A549 (cell line): Measurements from ENCODE around the gene MRAS. TPM values are rescaled to one million over a fixed set of nuclear protein-coding genes. Genes with fewer than 3 reads are reported as not detected.

Experiments used
- ATAC-seq, 2 experiments: fragments of 200-7000 bp in 1 of 2; fragments of >200 bp in 1 of 2; cut with Nextera tagmentation in 1 of 2; cut with Tn5 transposase in 1 of 2; 3 replicates each; pipeline versions ENCODE4 v1.8.0 to v1.9.1; 2018 to 2020; ENCODE audit warnings: mild to moderate bottlenecking in 1 of 2, moderate library complexity in 1 of 2
- CTCF ChIA-PET: fragments of 300-600 bp; sonication (Branson Sonifier 250); formaldehyde crosslinking; extraction: SDS; loops from one replicate; lab custom pipeline; 2021; ENCODE audit warnings: antibody characterized with exemption, inconsistent platforms; lab: Yijun Ruan, JAX
- POLR2A ChIA-PET: fragments of 350-600 bp; formaldehyde crosslinking; extraction: SDS; loops from one replicate; lab custom pipeline; 2021; ENCODE audit warnings: antibody characterized with exemption, inconsistent platforms; lab: Yijun Ruan, JAX
- DNase-seq, 2 experiments: peaks; one replicate each; pipeline versions ENCODE4 v3.0.0 to v3.0.0-alpha.2; 2011 to 2016; ENCODE audit warnings: low read depth in 1 of 2, low spot score in 1 of 2
- FAIRE-seq: peaks from 2 replicates; lab custom pipeline; 2011; peaks lifted over from hg19 to GRCh38; lab: Jason Lieb, UNC
- H3K27ac ChIP-seq, 2 experiments: fragments of >200 bp; sonication (Bioruptor Twin); formaldehyde crosslinking; 3 replicates each; pipeline ENCODE4 v1.5.1; 2016 to 2017
- H3K4me1 ChIP-seq: fragments of >200 bp; sonication (Bioruptor Twin); formaldehyde crosslinking; 3 replicates; pipeline ENCODE4 v1.6.1; 2016
- H3K4me2 ChIP-seq: fragments of >200 bp; sonication (Bioruptor Twin); formaldehyde crosslinking; 3 replicates; pipeline ENCODE4 v1.6.1; 2016
- H3K4me3 ChIP-seq: fragments of >200 bp; sonication (Bioruptor Twin); formaldehyde crosslinking; 3 replicates; pipeline ENCODE4 v1.5.1; 2016
- H3K9me3 ChIP-seq: fragments of >200 bp; sonication (Bioruptor Twin); formaldehyde crosslinking; 3 replicates; pipeline ENCODE4 v1.6.1; 2016
- CEBPB ChIP-seq, 2 experiments: fragments of >200 bp in 1 of 2; sonication (Bioruptor Twin) in 1 of 2; formaldehyde crosslinking in 1 of 2; IDR thresholded peaks; 2 replicates each; pipeline ENCODE4 v1.6.1; 2012 to 2016
- CHD4 ChIP-seq: fragments of 200-600 bp; sonication (generic); IDR thresholded peaks from 2 replicates; pipeline ENCODE4 v1.6.1; 2016; ENCODE audit warnings: antibody characterized with exemption, mild to moderate bottlenecking, borderline replicate concordance
- EHMT2 ChIP-seq: fragments of 200-600 bp; sonication (generic); IDR thresholded peaks from 2 replicates; pipeline ENCODE4 v1.6.1; 2016; ENCODE audit warnings: antibody characterized with exemption, low read depth, mild to moderate bottlenecking, moderate library complexity
- EP300 ChIP-seq, 2 experiments: fragments of >200 bp; sonication (Bioruptor Twin); formaldehyde crosslinking; IDR thresholded peaks; 2 replicates in 1 of 2; 3 replicates in 1 of 2; pipeline ENCODE4 v1.6.1; 2016 to 2017
- ESRRA ChIP-seq: fragments of 150-350 bp; IDR thresholded peaks from 2 replicates; pipeline ENCODE4 v1.6.1; 2014; ENCODE audit warnings: mild to moderate bottlenecking, low read length, borderline replicate concordance
- FOSL2 ChIP-seq, 2 experiments: fragments of 450-650 bp in 1 of 2; fragments of >200 bp in 1 of 2; sonication (Bioruptor Twin) in 1 of 2; formaldehyde crosslinking; IDR thresholded peaks; 2 replicates each; pipeline versions ENCODE4 v1.5.0 to v1.6.1; 2016 to 2020; ENCODE audit warnings: mild to moderate bottlenecking in 1 of 2, moderate library complexity in 1 of 2
- FOXS1 ChIP-seq: fragments of 250-450 bp; sonication (Bioruptor Pico); IDR thresholded peaks from 2 replicates; pipeline ENCODE4 v1.5.0; 2020; ENCODE audit warnings: mild to moderate bottlenecking, moderate library complexity
- HDAC2 ChIP-seq: fragments of 200-600 bp; sonication (generic); IDR thresholded peaks from 2 replicates; pipeline ENCODE4 v1.6.1; 2016
- HOXA7 ChIP-seq: fragments of 250-450 bp; sonication (Bioruptor Pico); IDR thresholded peaks from 2 replicates; pipeline ENCODE4 v1.5.0; 2020; ENCODE audit warnings: mild to moderate bottlenecking, moderate library complexity
- JUN ChIP-seq, 2 experiments: fragments of >200 bp; sonication (Bioruptor Twin); formaldehyde crosslinking; IDR thresholded peaks; 2 replicates in 1 of 2; 3 replicates in 1 of 2; pipeline ENCODE4 v1.6.1; 2016 to 2017
- KDM1A ChIP-seq: fragments of 200-600 bp; sonication (generic); IDR thresholded peaks from 2 replicates; pipeline ENCODE4 v1.6.1; 2016; ENCODE audit warnings: low read depth, mild to moderate bottlenecking
- MAX ChIP-seq: IDR thresholded peaks from 2 replicates; pipeline ENCODE4 v1.6.1; 2012
- NFE2L2 ChIP-seq: fragments of 150-350 bp; conservative IDR thresholded peaks from 2 replicates; pipeline ENCODE4 v1.6.1; 2014; ENCODE audit warnings: low read length
- NR3C1 ChIP-seq: fragments of >200 bp; sonication (Bioruptor Twin); formaldehyde crosslinking; IDR thresholded peaks from 3 replicates; pipeline ENCODE4 v1.6.1; 2017
- PHF8 ChIP-seq: fragments of 200-600 bp; sonication (generic); IDR thresholded peaks from 2 replicates; pipeline ENCODE4 v1.6.1; 2016; ENCODE audit warnings: low read depth, mild to moderate bottlenecking, antibody characterized with exemption, moderate library complexity, borderline replicate concordance
- POLR2A ChIP-seq: IDR thresholded peaks from 2 replicates; pipeline ENCODE4 v1.6.1; 2012; ENCODE audit warnings: mild to moderate bottlenecking, low read length
- POLR2AphosphoS2 ChIP-seq: conservative IDR thresholded peaks from 2 replicates; pipeline ENCODE4 v1.6.1; 2012; ENCODE audit warnings: low read length, improper control_type of control experiment, inconsistent platforms
- RAD21 ChIP-seq, 2 experiments: fragments of >200 bp in 1 of 2; sonication (Bioruptor Twin) in 1 of 2; formaldehyde crosslinking in 1 of 2; IDR thresholded peaks in 1 of 2; conservative IDR thresholded peaks in 1 of 2; 2 replicates in 1 of 2; 3 replicates in 1 of 2; pipeline ENCODE4 v1.6.1; 2012 to 2018; ENCODE audit warnings: inconsistent platforms in 1 of 2
- RARB ChIP-seq: fragments of 250-450 bp; sonication (Bioruptor Pico); IDR thresholded peaks from 2 replicates; pipeline ENCODE4 v1.8.0; 2021; ENCODE audit warnings: mild to moderate bottlenecking, moderate library complexity
- RCOR1 ChIP-seq: fragments of 150-350 bp; IDR thresholded peaks from 2 replicates; pipeline ENCODE4 v1.6.1; 2014; ENCODE audit warnings: antibody characterized with exemption, low read length, low read depth
- RNF2 ChIP-seq: fragments of 200-600 bp; sonication (generic); IDR thresholded peaks from 2 replicates; pipeline ENCODE4 v1.6.1; 2016; ENCODE audit warnings: low read depth, mild to moderate bottlenecking, antibody characterized with exemption, moderate library complexity, borderline replicate concordance
- SMC3 ChIP-seq: fragments of >200 bp; sonication (Bioruptor Twin); formaldehyde crosslinking; IDR thresholded peaks from 3 replicates; pipeline ENCODE4 v1.6.1; 2018; ENCODE audit warnings: inconsistent platforms
- SREBF2 ChIP-seq: fragments of 450-650 bp; IDR thresholded peaks from 2 replicates; pipeline ENCODE4 v1.6.1; 2014; ENCODE audit warnings: mild to moderate bottlenecking, moderate library complexity
- USF2 ChIP-seq: fragments of 450-650 bp; IDR thresholded peaks from 2 replicates; pipeline ENCODE4 v1.6.1; 2014; ENCODE audit warnings: antibody characterized with exemption
- ZC3H11A ChIP-seq: fragments of 450-650 bp; IDR thresholded peaks from 2 replicates; pipeline ENCODE4 v1.6.1; 2014; ENCODE audit warnings: antibody characterized with exemption, mild to moderate bottlenecking
- WGBS: methylation state at CpG from one replicate; pipeline ENCODE4 v1.1.6; 2017; ENCODE audit errors: missing lambda C conversion rate; 5-methylcytosine and 5-hydroxymethylcytosine counted together
- polyA plus RNA-seq, 4 experiments: library from polyadenylated mRNA; depleted of rRNA in 3 of 4; stranded (reverse); fragments of >200 nt; fragmentation: RNase III in 1 of 4; extraction: RNeasy Plus Mini Kit Qiagen cat#74134 plus additional on column Dnase treatment in 1 of 4; gene quantifications; 2 replicates in 3 of 4; 3 replicates in 1 of 4; pipeline ENCODE4 v1.2.3, GENCODE V29; 2011 to 2017

The MRAS gene
- polyA plus RNA-seq, 2 of the 4 experiments (the other 2 are of a cell fraction) = 11.2 to 15.0 TPM

GRCh38 chr3:138369151-138369900 is 20.9 kb downstream of the MRAS start:
- H3K27ac ChIP-seq = no peak overlapping the region
- ChIA-PET CTCF (no interaction called here), POLR2A (no interaction called here)
- TF ChIP-seq EHMT2 = no peak
- TF ChIP-seq CEBPB (IDR thresholded peaks at IDR 0.05) = no peak
- no peak for TF ChIP-seq ESRRA
- TF ChIP-seq PHF8 = no peak
- TF ChIP-seq NR3C1 = no peak
- no peak for TF ChIP-seq NFE2L2
- TF ChIP-seq HOXA7 (CRISPR knock-in tag) = no peak
- no peak for TF ChIP-seq SREBF2
- TF ChIP-seq HDAC2 = no peak
- TF ChIP-seq JUN (IDR thresholded peaks at IDR 0.05) = no peak
- TF ChIP-seq RARB = no peak
- TF ChIP-seq RAD21 (conservative IDR thresholded peaks at IDR 0.05 in 1 of 2, IDR thresholded peaks at IDR 0.05 in 1 of 2) = no peak
- TF ChIP-seq, all 56 proteins: peak for 0
- FAIRE-seq (no peak), DNase-seq (no peak), ATAC-seq (no peak)
- Histone ChIP-seq H3K9me3 (no peaks in the 10 kb centered on the region), H3K4me3 (no peak overlapping the region), H3K4me2 (no peak overlapping the region), H3K4me1 (no peaks in the 10 kb centered on the region)
- WGBS = 87% methylated on average over 6 of the region's 8 CpGs

DNA sequence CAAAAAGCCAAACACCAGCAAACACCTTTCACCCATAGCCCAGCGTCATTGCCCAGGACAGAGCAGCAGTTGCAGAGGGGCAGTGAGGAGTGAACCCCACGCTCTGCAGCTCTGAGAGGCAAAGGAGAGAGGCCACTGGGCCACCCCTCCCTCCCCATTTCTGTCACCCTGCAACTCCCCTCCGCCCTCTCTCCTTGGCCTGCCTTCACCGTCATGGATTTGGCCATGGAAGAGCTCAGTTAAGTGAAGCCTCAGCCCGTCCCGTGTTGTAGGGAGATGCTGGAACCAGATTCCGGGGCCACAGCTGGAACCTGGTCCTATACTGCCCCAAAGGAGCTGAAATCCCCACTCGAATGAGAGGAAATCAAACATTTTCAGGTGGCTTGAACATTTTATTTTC is 21.9 kb downstream of the MRAS start:
- FAIRE-seq (no peak), DNase-seq (no peak), ATAC-seq (no peak)
- Histone ChIP-seq H3K9me3 (no peaks in the 10 kb centered on the region), H3K4me1 (no peaks in the 10 kb centered on the region), H3K27ac (no peak overlapping the region), H3K4me2 (no peak overlapping the region), H3K4me3 (no peak overlapping the region)
- ChIA-PET POLR2A (no interaction called here), CTCF (interaction anchor here (1.2 to 1.5 kb wide), 2 partner anchors 20 to 22 kb away, joined by 3 read pairs; partner anchors contain the start of gene MRAS)
- TF ChIP-seq SMC3 (no peak), KDM1A (no peak), CHD4 (no peak), SREBF2 (no peak), MAX (no peak), ZC3H11A (no peak), FOXS1 (CRISPR knock-in tag) (no peak), FOSL2 (IDR thresholded peaks at IDR 0.05) (no peak), FOSL2 (CRISPR knock-in tag; IDR thresholded peaks at IDR 0.05) (no peak), RNF2 (no peak), RCOR1 (no peak), EP300 (IDR thresholded peaks at IDR 0.05) (no peak), NFE2L2 (no peak), POLR2A (no peak), RAD21 (conservative IDR thresholded peaks at IDR 0.05 in 1 of 2, IDR thresholded peaks at IDR 0.05 in 1 of 2) (no peak), NR3C1 (no peak), EHMT2 (no peak), POLR2AphosphoS2 (no peak), RARB (no peak)
- 68% methylated on average over 8 of the region's 8 CpGs for WGBS

- FAIRE-seq = no peak
- CTCF ChIA-PET = interaction anchor here (0.6 to 1.5 kb wide), 4 partner anchors 9 to 46 kb away, joined by 3 read pairs; partner anchors contain the start of gene MRAS
- 63% methylated on average over 9 of the region's 9 CpGs for whole genome bisulfite sequencing
Observed at GRCh38 chr3:138371070-138371965, 22.9 kb downstream of the MRAS start.

More at GRCh38 chr3:138371070-138371965, 22.9 kb downstream of the MRAS start:
- no peak for TF ChIP-seq USF2
- Histone ChIP-seq H3K9me3 (no peaks in the 10 kb centered on the region), H3K4me2 (no peak overlapping the region), H3K4me1 (no peaks in the 10 kb centered on the region), H3K4me3 (no peak overlapping the region), H3K27ac (no peak overlapping the region)
- DNase-seq (no peak), ATAC-seq (no peak)
- POLR2A ChIA-PET = no interaction called here
